ENCODE data around the gene ZDHHC1.
"Not testable (repeated sequence)": the region's sequence is repeated elsewhere in the genome, so short reads cannot be mapped to it uniquely, and the experiment has no call there.

ZDHHC1 gene

GRCh38 chr16:67417333-67418061, 1.2 kb upstream of the ZDHHC1 start:
- Histone ChIP-seq H3K27ac (ENCODE audit: low read length) (no peak overlapping the region), H3K27me3 (ENCODE audit: insufficient read depth, low read length) (peaks cover 5% of the 10 kb centered on the region; the same call in 1 of the 2 replicates), H3K36me3 (ENCODE audit: insufficient read depth, low read depth, low read length) (no peaks in the 10 kb centered on the region)

GRCh38 chr16:67415421-67415820, 856 bp downstream of the ZDHHC1 start:
- Histone ChIP-seq H3K4me3 (ENCODE audit: low read length) (peak overlapping the region; percentile 75; the same call in 1 of the 2 replicates), H3K9ac (ENCODE audit: low read depth, low read length) (peak overlapping the region; percentile 68; the same call in 1 of the 2 replicates)

More at GRCh38 chr16:67417333-67418061, 1.2 kb upstream of the ZDHHC1 start:
- Histone ChIP-seq H3K9me3 (ENCODE audit: insufficient read depth, low read depth, low read length) (no peaks in the 10 kb centered on the region), H3K9ac (ENCODE audit: low read depth, low read length) (no peak overlapping the region), H3K4me3 (ENCODE audit: low read length) (no peak overlapping the region), H3K4me1 (ENCODE audit: insufficient read depth, low read length) (peaks cover 8% of the 10 kb centered on the region; the same call in 1 of the 2 replicates)

GRCh38 chr16:67413978-67414911, 2.0 kb downstream of the ZDHHC1 start:
- Histone ChIP-seq H3K9ac (ENCODE audit: low read depth, low read length) (no peak overlapping the region; the same call in 1 of the 2 replicates), H3K36me3 (ENCODE audit: insufficient read depth, low read depth, low read length) (no peaks in the 10 kb centered on the region), H3K4me3 (ENCODE audit: low read length) (no peak overlapping the region), H3K27me3 (ENCODE audit: insufficient read depth, low read length) (peaks cover 5% of the 10 kb centered on the region; the same call in 1 of the 2 replicates), H3K27ac (ENCODE audit: low read length) (no peak overlapping the region), H3K9me3 (ENCODE audit: insufficient read depth, low read depth, low read length) (no peaks in the 10 kb centered on the region), H3K4me1 (ENCODE audit: insufficient read depth, low read length) (peaks cover 8% of the 10 kb centered on the region; the same call in 1 of the 2 replicates)

More at GRCh38 chr16:67415421-67415820, 856 bp downstream of the ZDHHC1 start:
- not testable (repeated sequence) for H3K27ac ChIP-seq (ENCODE audit: low read length); H3K27me3 ChIP-seq (ENCODE audit: insufficient read depth, low read length); H3K4me1 ChIP-seq (ENCODE audit: insufficient read depth, low read length); H3K36me3 ChIP-seq (ENCODE audit: insufficient read depth, low read depth, low read length); H3K9me3 ChIP-seq (ENCODE audit: insufficient read depth, low read depth, low read length)

DNA sequence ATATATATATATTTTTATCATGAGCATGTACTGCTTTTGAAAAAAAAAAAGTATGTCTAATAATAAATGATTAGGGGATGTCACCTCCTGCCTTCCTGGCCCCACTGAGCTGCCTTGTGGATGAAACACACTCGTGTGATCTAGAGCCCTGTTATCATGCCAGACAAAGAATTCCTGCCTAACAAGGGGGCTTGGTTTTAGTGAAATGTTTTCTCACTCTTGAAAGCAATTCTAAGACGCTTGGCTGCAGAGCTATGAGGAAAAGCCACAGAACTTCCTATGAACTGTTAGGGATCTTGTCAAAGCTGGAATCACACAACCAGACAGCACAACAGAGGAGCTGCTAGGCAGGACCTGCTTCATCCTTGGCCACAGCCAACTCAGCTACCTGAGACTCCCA, 4.0 kb downstream of the ZDHHC1 start:
- no peak overlapping the region for H3K27ac ChIP-seq (ENCODE audit: low read length)
- H3K4me1 ChIP-seq (ENCODE audit: insufficient read depth, low read length) = peaks cover 11% of the 10 kb centered on the region; the same call in 1 of the 2 replicates
- H3K4me3 ChIP-seq (ENCODE audit: low read length) = no peak overlapping the region

GRCh38 chr16:67411339-67411738, 4.9 kb downstream of the ZDHHC1 start:
- H3K4me1 ChIP-seq (ENCODE audit: insufficient read depth, low read length) = peaks cover 13% of the 10 kb centered on the region; the same call in 1 of the 2 replicates
- H3K27me3 ChIP-seq (ENCODE audit: insufficient read depth, low read length) = peaks cover 5% of the 10 kb centered on the region; the same call in 1 of the 2 replicates
- H3K27ac ChIP-seq (ENCODE audit: low read length) = no peak overlapping the region
- no peak overlapping the region for H3K4me3 ChIP-seq (ENCODE audit: low read length)
- no peaks in the 10 kb centered on the region for H3K36me3 ChIP-seq (ENCODE audit: insufficient read depth, low read depth, low read length)
- H3K9me3 ChIP-seq (ENCODE audit: insufficient read depth, low read depth, low read length) = no peaks in the 10 kb centered on the region
- no peak overlapping the region for H3K9ac ChIP-seq (ENCODE audit: low read depth, low read length)

More for the DNA sequence above, 4.0 kb downstream of the ZDHHC1 start:
- Histone ChIP-seq H3K9me3 (ENCODE audit: insufficient read depth, low read depth, low read length) (no peaks in the 10 kb centered on the region), H3K9ac (ENCODE audit: low read depth, low read length) (no peak overlapping the region), H3K27me3 (ENCODE audit: insufficient read depth, low read length) (peaks cover 5% of the 10 kb centered on the region; the same call in 1 of the 2 replicates), H3K36me3 (ENCODE audit: insufficient read depth, low read depth, low read length) (no peaks in the 10 kb centered on the region)

GRCh38 chr16:67409631-67410030, 6.6 kb downstream of the ZDHHC1 start:
- Histone ChIP-seq H3K27ac (ENCODE audit: low read length) (no peak overlapping the region), H3K9ac (ENCODE audit: low read depth, low read length) (no peak overlapping the region), H3K4me1 (ENCODE audit: insufficient read depth, low read length) (peaks cover 15% of the 10 kb centered on the region; the same call in 1 of the 2 replicates), H3K9me3 (ENCODE audit: insufficient read depth, low read depth, low read length) (no peaks in the 10 kb centered on the region), H3K27me3 (ENCODE audit: insufficient read depth, low read length) (no peaks in the 10 kb centered on the region), H3K36me3 (ENCODE audit: insufficient read depth, low read depth, low read length) (no peaks in the 10 kb centered on the region), H3K4me3 (ENCODE audit: low read length) (no peak overlapping the region)

DNA sequence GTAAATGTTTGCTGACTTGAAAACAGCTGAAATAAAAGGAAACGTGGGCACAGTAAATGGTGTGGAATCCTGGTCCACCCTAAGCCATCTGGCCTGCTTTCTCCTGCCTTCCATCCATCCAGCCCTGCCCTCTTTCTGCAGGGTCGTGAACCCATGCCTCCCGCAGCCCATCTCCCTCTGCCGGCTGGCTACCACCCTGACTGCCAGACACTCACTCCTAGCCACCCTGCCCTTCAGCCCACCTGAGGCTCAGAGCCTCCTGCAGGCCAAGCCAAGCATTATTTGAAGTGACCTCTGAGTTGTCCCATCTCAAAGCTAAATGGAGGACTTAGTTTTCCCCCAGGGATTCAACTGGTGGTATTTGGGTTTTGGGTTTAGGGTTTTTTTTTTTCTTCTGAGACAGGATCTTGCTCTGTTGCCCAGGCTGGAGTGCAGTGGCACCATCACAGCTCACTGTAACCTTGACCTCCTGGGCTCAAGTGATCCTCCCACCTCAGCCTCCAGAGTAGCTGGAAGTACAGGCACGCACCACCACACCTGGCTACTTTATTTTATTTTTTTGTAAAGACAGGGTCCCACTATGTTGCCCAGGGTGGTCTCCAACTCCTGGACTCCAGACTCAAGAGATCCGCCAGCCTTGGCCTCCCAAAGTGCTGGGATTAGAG, 8.4 kb downstream of the ZDHHC1 start:
- no peak overlapping the region for H3K27ac ChIP-seq (ENCODE audit: low read length)
- no peaks in the 10 kb centered on the region for H3K27me3 ChIP-seq (ENCODE audit: insufficient read depth, low read length)
- no peaks in the 10 kb centered on the region for H3K9me3 ChIP-seq (ENCODE audit: insufficient read depth, low read depth, low read length)
- no peaks in the 10 kb centered on the region for H3K36me3 ChIP-seq (ENCODE audit: insufficient read depth, low read depth, low read length)
- peak overlapping the region; percentile 30; the same call in 1 of the 2 replicates for H3K9ac ChIP-seq (ENCODE audit: low read depth, low read length)
- H3K4me3 ChIP-seq (ENCODE audit: low read length) = no peak overlapping the region
- peaks cover 10% of the 10 kb centered on the region; the same call in 1 of the 2 replicates for H3K4me1 ChIP-seq (ENCODE audit: insufficient read depth, low read length)

- no peak overlapping the region for H3K4me3 ChIP-seq (ENCODE audit: low read length)
- no peaks in the 10 kb centered on the region for H3K27me3 ChIP-seq (ENCODE audit: insufficient read depth, low read length)
- H3K9me3 ChIP-seq (ENCODE audit: insufficient read depth, low read depth, low read length) = no peaks in the 10 kb centered on the region
- H3K27ac ChIP-seq (ENCODE audit: low read length) = no peak overlapping the region
- H3K36me3 ChIP-seq (ENCODE audit: insufficient read depth, low read depth, low read length) = no peaks in the 10 kb centered on the region
- H3K4me1 ChIP-seq (ENCODE audit: insufficient read depth, low read length) = peaks cover 10% of the 10 kb centered on the region; the same call in 1 of the 2 replicates
- peak overlapping the region; percentile 30; the same call in 1 of the 2 replicates for H3K9ac ChIP-seq (ENCODE audit: low read depth, low read length)
Observed at GRCh38 chr16:67407176-67407787, 9.0 kb downstream of the ZDHHC1 start.

DNA sequence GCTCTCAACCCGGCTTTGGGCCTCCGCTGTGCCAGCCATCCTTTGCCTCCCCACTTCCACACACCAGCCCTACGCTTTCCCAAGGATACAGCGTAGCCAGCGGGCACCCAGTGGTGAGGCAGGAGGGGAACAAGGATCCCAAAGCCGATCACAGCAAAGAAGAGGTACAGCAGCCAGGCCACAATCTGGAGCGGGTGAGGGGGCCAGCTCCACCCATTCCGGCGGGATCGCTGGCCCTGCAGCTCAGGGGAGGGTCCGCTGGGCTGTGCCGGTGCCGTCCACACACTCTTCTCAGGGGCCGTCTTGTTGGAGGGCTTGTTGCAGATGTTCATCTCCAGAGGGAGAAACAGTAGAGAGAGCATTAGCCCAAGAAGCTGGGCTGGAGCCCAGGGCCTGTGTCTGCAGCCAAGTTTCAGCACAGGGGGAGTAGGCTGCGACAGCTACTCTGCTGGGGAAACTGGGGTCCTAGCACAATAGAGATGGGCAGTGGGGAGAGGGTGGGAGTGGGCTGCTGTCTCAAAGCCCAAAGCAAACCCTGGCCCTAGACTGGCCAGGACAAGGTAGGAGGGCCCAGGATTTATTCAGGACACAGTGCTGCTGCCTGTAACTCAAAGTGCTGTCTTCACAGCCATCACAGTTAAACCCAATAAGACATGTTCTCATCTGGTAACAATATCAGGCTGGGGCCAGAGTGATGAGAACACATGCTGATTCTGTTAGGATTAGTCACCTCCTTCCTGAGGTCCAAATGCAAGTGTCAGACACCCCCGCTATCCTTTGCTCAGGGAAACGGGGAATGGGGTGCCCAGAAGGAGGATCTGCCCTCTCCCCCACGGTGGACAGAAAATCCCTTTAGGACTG, 9.9 kb downstream of the ZDHHC1 start:
- Histone ChIP-seq H3K27me3 (ENCODE audit: insufficient read depth, low read length) (no peaks in the 10 kb centered on the region), H3K27ac (ENCODE audit: low read length) (no peak overlapping the region), H3K4me1 (ENCODE audit: insufficient read depth, low read length) (peaks cover 10% of the 10 kb centered on the region; the same call in 1 of the 2 replicates), H3K9me3 (ENCODE audit: insufficient read depth, low read depth, low read length) (no peaks in the 10 kb centered on the region), H3K36me3 (ENCODE audit: insufficient read depth, low read depth, low read length) (no peaks in the 10 kb centered on the region), H3K4me3 (ENCODE audit: low read length) (no peak overlapping the region), H3K9ac (ENCODE audit: low read depth, low read length) (no peak overlapping the region)

DNA sequence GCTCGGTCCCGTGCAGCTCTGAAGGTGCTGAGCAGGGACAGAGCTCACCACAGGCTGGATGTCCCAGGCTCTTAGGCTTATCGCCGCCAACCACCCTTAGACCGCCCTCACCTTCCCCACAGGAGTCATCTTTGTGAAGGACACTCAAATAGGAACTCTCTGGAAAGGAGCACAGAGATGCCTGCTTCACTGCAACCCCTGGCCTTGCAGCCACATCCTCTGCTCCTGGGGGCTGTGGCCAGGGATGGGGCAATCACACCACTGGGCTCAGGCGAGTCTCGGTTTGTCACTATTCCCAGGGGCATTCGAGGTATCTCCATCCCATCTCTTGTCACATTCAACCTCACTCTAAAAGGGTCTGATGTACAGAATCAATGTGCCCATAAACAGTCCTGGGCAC, 10.9 kb downstream of the ZDHHC1 start:
- no peaks in the 10 kb centered on the region for H3K36me3 ChIP-seq (ENCODE audit: insufficient read depth, low read depth, low read length)
- no peaks in the 10 kb centered on the region; the same call in 1 of the 2 replicates for H3K27me3 ChIP-seq (ENCODE audit: insufficient read depth, low read length)
- no peak overlapping the region for H3K4me3 ChIP-seq (ENCODE audit: low read length)
- H3K27ac ChIP-seq (ENCODE audit: low read length) = no peak overlapping the region
- no peak overlapping the region for H3K9ac ChIP-seq (ENCODE audit: low read depth, low read length)
- no peaks in the 10 kb centered on the region for H3K9me3 ChIP-seq (ENCODE audit: insufficient read depth, low read depth, low read length)
- H3K4me1 ChIP-seq (ENCODE audit: insufficient read depth, low read length) = peaks cover 10% of the 10 kb centered on the region; the same call in 1 of the 2 replicates
